Tongue (tissue), 2 donors: ENCODE measurements around the gene PSMC3. TPM values are rescaled to one million over a fixed set of nuclear protein-coding genes. Genes with fewer than 3 reads are reported as not detected.
A peak's percentile ranks its signal among the peaks of the same experiment; 100 is the strongest.

ENCODE experiments used
- DNase-seq: peaks from one replicate; pipeline ENCODE4 v3.0.0-alpha.2; 2015
- total RNA-seq: library from RNA; depleted of rRNA; stranded (reverse); fragments of >200 nt; gene quantifications from one replicate; pipeline ENCODE4 v1.2.3, GENCODE V29; 2014

Gene PSMC3
- total RNA-seq, 1 donor from 2014 or later, result 133 TPM

- no peak for DNase-seq
Observed at GRCh38 chr11:47394050-47394321, 32.3 kb downstream of the PSMC3 start.

DNA sequence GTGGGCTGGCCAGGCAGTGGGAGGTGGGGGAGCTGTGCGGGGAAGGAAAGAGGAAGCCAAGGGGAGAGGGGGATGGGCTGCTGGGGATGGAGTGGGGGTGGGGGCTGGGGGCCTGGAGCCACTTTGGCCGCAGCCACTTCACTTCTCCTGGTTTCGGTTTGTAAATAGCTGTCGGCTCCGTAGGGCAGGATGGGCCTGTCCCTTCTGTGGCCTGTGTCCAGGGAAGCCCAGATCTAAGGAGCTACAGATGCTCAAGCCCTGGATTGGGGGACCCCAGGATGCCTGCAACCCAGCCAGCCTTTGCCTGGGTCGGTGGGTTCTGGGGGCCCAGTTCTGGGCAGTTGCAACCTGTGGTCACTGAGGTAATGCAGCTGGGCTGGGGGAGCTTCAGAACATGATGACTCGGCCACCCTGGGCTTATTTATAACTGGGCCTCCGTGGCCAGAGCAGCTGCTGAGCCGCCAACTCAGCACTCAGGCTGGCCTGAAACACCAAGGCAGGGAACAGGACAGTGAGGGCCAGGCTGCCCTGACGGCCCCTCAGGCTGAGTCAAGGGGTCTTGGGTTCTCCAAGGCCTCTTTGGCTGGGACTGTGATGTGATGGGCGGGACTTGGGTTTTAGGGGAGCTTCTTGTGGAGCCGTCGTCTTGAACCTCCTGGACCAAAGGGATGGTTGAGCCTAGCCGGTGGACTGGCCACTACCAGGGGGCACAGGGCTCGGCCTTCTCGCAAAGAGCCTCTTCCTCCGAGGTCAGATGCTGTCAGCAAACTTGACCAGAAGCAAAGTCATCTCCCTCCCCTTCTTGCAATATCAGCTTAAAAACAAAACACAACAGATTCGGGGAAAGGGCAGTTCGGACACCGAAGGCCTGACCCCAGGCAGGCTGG, 32.8 kb downstream of the PSMC3 start:
- DNase-seq, result peak; percentile 57

- DNase-seq, result no peak
Observed at GRCh38 chr11:47392546-47393162, 33.6 kb downstream of the PSMC3 start.

GRCh38 chr11:47391711-47392432, 34.4 kb downstream of the PSMC3 start:
- no peak for DNase-seq

DNA sequence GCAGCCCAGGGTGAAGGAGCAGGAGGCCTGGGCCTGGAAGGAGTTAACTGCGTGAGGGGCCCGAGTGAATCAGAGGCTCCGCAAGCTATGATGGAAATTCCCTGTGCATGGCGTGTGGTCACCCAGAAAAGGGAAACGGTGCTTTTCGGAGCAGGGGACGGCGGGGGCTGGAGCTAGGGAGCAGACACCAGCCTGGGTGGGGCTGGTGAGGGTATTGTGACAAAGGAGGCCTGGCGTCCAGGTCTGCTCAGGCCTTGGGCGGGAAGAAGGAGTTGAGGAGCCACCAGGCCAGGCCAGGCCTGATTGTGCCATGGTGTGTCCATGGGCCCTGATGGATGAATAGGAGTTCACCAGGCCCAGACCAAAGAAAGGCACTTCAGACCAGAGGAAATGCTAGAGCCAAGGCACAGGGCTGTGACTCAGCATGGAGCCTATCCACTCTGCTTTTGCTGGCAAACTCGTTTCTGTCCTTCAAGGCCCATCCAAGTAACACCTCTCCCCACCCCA, 35.1 kb downstream of the PSMC3 start:
- no peak for DNase-seq

GRCh38 chr11:47390422-47390760, 35.8 kb downstream of the PSMC3 start:
- DNase-seq, result no peak

DNA sequence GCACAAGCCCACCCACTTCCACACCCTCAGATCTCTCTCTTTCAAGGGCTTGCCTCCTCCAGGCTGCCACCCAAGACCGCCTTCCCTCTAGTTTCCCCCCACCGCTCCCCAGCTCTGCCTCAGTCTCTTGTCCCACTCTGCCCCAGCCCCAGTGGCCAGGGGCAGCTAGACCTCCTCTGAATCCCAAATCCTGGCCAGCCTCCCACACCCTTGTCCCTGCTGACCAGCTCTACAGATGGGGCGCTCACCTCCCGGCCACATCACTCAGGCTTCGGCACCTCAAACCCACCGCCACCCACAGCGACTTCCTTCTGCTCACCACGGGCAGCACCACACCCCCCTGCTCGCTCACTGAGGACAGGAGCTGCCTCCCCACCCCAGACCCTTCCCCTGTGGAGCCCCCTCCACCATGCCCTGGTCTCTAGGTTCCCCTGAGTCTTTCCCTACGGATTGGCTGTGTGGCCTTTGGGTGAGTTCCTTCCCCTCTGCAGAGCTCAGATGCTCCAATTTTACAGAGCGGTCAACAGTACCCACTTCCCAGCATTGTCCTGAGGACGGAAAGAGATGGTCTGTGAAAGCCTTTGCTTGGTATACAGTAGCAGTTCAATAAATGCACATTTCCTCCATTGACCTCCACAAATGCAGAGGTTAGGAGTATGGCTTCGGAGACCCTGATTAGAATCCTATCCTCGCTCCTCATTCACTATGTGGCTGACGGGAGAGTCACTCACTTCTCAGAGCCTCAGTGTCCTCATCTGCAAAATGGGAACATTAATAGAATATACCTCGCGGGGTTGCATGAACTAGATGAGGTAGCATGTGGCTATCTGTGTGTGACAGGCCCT, 36.4 kb downstream of the PSMC3 start:
- DNase-seq, result no peak

DNA sequence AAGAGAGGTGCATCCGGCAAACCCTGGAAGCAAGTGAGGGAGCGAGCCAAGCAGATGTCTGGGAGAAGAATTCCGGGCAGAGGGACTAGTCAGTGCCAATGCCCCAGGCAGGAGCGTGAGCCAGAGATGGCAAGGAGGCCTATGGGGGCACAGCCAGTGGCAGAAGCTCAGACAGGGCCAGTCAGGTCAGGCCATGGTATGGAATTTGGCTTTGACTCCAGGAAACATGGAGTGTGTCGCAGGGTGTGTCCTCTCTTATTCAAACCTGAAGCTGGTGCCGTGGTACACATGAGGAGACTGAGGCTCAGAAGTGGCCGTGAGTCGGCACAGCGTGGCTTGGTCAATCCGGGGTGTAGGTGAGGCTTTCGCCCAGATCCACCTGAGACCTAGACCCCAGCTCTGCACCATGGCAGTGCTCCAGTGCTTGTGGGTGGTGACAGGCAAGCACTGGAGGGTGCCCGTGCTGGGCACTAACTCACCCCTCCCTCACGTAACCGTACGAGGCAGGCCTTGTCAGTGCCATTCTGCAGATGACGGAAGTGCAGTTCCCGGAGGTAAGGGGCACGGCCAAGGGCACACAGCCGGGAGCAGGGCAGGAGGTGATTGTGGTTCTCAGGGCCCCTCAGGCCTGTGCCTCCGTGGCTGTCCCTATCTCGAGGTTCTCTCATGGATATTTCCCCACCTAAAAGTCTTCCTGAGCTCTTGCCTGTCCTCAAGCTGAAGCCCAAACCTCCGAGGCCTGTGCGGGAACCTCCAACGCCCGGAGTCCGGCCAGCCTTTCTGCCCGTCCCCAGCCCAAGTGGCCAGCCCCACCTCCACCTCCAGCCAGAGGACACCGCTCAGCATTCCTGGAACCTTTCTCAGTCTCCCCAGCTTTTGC, 37.3 kb downstream of the PSMC3 start:
- DNase-seq, result no peak

DNA sequence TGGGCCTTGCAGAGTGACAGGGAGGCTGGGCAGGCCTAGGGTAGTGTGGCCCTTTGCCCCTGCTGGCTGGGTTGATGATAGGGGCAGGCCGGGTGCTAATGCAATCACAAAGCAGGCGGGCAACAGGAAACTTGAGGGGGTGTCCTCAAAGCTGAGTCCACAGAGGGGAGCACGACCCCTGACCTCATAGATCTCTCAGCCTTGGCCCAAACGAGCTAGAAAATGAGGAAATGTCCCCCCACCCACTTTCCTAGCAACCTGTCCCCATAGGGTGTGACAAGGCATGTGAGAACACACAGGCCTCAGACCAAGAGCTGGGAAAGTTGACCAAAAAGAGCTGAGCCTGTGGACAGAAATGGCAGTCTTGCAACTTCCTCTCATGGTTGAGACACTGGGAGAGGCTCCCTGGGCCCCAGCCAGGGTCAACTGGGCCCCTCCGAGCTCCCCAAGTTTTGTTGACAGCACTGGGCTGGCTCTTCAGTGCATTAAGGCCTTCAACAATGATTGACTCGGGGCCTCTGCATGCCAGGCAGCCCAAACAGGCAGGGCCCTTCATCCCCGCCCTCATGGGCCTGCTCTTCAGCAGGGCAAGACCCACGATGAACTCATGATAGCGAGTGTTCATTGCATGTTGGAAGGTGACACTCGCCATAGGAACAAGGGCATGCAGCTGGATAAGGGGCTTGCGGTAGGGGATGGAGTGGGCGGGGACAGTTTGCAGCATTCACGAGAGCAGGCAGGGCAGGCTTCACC, 38.1 kb downstream of the PSMC3 start:
- DNase-seq, result no peak

GRCh38 chr11:47384498-47384897, 41.7 kb downstream of the PSMC3 start:
- DNase-seq, result no peak

- no peak for DNase-seq
Observed at GRCh38 chr11:47383071-47383470, 43.2 kb downstream of the PSMC3 start.

- DNase-seq, result no peak
Observed at GRCh38 chr11:47380078-47380477, 46.2 kb downstream of the PSMC3 start.

DNA sequence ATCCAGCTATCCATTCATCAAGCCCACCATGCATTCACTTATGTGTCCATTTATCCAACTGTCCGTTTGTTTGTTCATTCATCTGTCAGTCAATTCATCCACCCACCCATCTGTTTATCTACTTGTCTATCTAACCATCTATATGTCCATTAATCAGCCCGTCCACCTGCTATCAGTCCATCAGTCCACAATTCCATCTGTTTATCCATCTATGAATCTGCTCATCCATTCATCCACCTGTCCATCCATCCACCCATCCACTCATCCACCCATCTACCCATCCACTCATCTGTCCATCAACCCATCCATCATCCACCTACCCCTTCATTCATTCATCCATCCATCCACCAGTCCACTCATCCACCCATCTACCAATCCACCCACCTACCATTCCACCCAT, 46.9 kb downstream of the PSMC3 start:
- no peak for DNase-seq

- no peak for DNase-seq
Observed at GRCh38 chr11:47378836-47379170, 47.4 kb downstream of the PSMC3 start.

GRCh38 chr11:47378010-47378835, 48.0 kb downstream of the PSMC3 start, which contains the start of gene SPI1:
TSS of gene SPI1 (minus strand) at chr11:47378547. CDS start at chr11:47378353, 194 bp downstream.
- no peak for DNase-seq

- no peak for DNase-seq
Observed at GRCh38 chr11:47377571-47378009, 48.6 kb downstream of the PSMC3 start.

DNA sequence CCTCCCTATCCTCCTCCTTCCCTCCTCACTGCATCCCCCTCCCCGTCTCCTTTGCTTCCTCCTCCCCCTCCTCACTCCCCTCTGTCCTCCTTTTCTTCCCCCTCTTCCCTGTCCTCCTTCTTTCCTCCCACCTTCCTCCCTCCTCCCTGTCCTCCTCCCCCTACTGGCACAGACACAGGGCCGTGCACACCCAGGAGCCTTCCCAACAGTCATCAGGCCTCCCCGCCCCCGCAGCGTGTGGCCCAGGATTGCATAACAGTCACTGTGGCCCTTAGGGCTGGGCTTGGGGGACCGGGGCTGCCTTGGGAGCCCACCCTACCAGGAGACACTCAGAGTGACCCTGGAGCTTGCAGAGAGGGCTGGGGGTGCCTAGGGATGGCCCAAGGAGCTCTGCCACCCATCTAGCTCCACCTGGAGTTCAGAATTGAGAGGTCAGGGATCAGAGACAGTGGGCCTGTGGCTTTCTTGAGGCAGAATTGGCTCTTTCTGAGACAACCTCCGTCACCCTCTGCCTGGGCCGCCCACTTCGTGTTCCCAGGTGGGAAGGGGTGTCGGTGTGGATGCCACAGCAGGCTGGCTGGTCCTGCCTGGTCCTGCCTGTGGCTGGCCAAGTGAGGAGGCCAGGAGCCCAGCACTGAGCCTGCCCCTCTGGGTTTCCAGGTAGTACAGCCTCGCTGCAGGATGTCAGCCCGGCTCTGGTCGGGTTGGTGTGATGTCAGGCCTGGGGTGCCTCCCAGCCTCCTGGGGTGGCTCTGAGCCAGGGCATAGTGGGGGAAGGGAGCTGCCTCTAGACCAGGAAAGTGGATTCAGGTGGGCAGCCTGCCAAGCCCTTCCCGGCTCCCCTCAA, 49.5 kb downstream of the PSMC3 start:
- no peak for DNase-seq

DNA sequence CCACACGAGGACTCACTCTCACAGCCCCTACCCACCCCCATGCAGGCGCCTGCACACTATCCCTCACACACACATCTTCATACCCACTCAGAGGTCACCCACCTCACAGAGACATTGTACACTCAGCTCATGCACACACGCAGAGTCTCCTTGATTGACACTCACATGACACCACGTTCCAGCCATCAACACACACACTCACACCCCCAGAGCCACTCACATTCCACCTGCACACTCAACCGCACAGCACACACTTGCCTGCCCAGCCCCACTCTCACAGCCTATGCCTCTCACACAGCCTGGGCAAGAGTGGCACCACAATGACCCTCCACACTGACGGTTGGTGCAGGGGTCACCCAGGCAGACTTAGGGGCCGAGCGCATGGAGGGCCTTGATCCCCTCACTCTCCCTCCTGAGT, 50.1 kb downstream of the PSMC3 start:
- DNase-seq, result no peak
